ENCODE data around the gene DNAH3.
"Not testable (repeated sequence)": the region's sequence is repeated elsewhere in the genome, so short reads cannot be mapped to it uniquely, and the experiment has no call there.

Gene DNAH3

GRCh38 chr16:20950294-20950693 lies 200.4 kb downstream of the DNAH3 start:
- DNase-seq (ENCODE audit: extremely low read depth, low read depth) = no peak
- no peak for TF ChIP-seq CTCF (IDR thresholded peaks at IDR 0.05; ENCODE audit: low read depth, low read length, missing control alignments)
- H3K4me3 ChIP-seq (replicated peaks; ENCODE audit: low read depth, low read length) = no peak overlapping the region

- no peak for TF ChIP-seq CTCF (IDR thresholded peaks at IDR 0.05; ENCODE audit: low read depth, low read length, missing control alignments)
- DNase-seq (ENCODE audit: extremely low read depth, low read depth) = no peak
- no peak overlapping the region for H3K4me3 ChIP-seq (replicated peaks; ENCODE audit: low read depth, low read length)
Measured at GRCh38 chr16:20949660-20950059, 201.0 kb downstream of the DNAH3 start.

DNA sequence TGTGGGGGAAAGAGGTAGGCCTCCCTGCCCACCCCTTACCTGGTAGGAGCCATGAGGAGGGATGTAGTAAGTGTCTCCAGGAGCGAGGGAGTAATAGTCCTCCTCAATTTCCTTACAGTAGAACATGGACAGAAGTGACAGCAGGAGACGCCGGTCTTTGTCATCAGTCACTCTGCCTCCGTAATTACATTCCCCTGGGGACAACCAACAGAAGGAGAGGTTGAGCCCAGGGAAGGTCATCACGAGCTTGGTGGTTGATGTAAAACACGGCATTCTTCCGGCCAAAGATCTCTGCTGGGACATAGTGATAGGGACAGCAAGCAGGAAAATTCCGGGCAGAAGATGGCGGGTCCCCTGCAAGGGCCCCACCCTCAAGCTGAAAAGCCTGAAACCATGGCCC lies 202.2 kb downstream of the DNAH3 start:
- TF ChIP-seq CTCF (IDR thresholded peaks at IDR 0.05; ENCODE audit: low read depth, low read length, missing control alignments) = no peak

DNA sequence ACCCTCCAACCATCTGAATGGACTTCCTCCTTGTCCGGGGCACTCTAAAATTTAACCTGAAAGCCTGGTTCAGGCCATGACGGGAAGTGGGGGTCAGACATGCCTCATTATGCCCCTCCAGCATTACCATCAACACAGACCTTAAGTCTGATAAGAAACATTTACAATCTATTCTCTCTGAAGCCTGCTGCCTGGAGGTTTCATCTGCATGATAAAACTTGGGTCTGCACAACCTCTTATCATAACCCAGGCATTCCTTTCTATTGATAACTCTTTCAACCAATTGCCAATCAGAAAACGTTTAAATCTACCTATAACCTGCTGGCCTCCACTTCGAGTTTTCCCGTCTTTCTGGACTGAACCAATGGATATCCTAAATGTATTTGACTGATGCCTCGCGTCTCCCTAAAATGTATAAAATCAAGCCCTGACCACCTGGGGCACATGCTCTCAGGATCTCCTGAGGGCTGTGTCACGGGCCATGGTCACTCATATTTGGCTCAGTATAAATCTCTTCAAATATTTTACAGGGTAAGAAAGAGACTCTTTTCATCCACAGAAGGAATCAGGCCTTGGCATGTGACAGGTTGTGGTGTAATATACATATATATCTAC lies 204.5 kb downstream of the DNAH3 start:
- no peak for TF ChIP-seq CTCF (IDR thresholded peaks at IDR 0.05; ENCODE audit: low read depth, low read length, missing control alignments)
- H3K4me3 ChIP-seq (replicated peaks; ENCODE audit: low read depth, low read length) = no peak overlapping the region
- no peak for DNase-seq (ENCODE audit: extremely low read depth, low read depth)

More for the DNA sequence above, 202.2 kb downstream of the DNAH3 start:
- no peak for DNase-seq (ENCODE audit: extremely low read depth, low read depth)
- no peak overlapping the region for H3K4me3 ChIP-seq (replicated peaks; ENCODE audit: low read depth, low read length)

DNA sequence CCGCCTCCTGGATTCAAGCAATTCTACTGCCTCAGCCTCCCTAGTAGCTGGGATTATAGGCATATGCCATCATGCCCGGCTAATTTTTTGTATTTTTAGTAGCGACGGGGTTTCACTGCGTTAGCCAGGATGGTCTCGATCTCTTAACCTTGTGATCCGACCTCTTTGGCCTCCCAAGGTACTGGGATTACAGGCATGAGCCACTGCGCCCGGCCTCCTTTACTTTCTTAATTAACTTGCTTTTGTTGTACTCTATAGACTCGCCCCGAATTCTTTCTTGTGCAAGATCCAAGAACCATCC lies 205.1 kb downstream of the DNAH3 start:
- not testable (repeated sequence) for H3K4me3 ChIP-seq (replicated peaks; ENCODE audit: low read depth, low read length); DNase-seq (ENCODE audit: extremely low read depth, low read depth)

DNA sequence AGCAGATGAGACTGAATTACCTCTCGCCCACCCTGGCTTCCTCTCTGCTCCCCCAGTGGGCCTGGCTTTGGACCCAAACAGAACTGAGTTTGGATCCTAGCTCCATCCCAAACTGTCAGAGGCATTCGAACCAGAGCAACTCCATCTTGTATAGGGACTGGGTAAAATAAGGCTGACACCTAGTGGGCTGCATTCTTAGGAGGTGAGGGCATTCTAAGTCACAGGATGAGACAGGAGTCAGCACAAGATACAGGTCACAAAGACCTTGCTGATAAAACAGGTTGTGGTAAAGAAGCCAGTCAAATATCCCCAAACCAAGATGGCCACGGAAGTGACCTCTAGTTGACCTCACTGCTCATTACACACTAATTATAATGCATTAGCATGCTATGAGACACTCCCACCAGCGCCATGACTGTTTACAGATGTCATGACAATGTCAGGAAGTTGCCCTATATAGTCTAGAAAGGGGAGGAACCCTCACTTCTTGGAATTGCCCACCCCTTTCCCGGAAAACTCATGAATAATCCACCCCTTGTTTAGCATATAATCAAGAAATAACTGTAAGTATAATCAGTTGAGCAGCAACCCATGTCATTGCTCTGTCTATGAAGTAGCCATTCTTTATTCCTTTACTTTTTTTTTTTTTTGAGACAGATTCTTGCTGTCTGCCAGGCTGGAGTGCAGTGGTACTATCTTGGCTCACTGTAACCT lies 205.6 kb downstream of the DNAH3 start:
- no peak for DNase-seq (ENCODE audit: extremely low read depth, low read depth)
- no peak for TF ChIP-seq CTCF (IDR thresholded peaks at IDR 0.05; ENCODE audit: low read depth, low read length, missing control alignments)
- no peak overlapping the region for H3K4me3 ChIP-seq (replicated peaks; ENCODE audit: low read depth, low read length)

DNA sequence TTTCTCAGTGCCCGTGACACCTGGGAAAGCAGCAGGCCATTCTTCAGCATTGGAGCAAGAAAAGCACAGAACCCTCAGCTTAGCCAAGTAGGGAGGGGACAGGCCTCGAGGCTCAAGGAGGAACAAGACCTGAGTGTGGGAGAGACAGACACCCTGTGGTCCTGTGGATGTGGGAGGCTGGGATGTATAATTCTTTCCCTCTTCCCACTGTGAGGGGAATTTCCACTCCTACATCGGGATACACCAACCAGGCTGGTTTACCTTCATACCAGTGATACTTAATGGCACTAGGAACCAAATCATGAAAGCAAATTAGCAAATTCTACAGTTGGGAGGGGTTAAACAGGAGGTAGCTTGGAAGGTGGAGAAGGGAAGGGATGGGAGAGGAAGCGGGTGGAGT lies 208.4 kb downstream of the DNAH3 start:
- TF ChIP-seq CTCF (IDR thresholded peaks at IDR 0.05; ENCODE audit: low read depth, low read length, missing control alignments) = no peak
- H3K4me3 ChIP-seq (replicated peaks; ENCODE audit: low read depth, low read length) = no peak overlapping the region
- DNase-seq (ENCODE audit: extremely low read depth, low read depth) = no peak

Measured in HFF-Myc (cell line).